Keratinocyte (primary cell): ENCODE data around the gene SLC13A3.

Experiments used
- EZH2 ChIP-seq: IDR thresholded peaks from one replicate; pipeline ENCODE4 v1.6.1; 2012; ENCODE audit warnings: inconsistent platforms, mild to moderate bottlenecking, low read length, moderate library complexity
- TF ChIP-seq, protein P1 (sequence below), 3 experiments: IDR thresholded peaks in 1 of 3; conservative IDR thresholded peaks in 1 of 3; optimal IDR thresholded peaks in 1 of 3; 2 replicates in 2 of 3; 3 replicates in 1 of 3; pipeline versions ENCODE3 to v1.5.1; 2011; ENCODE audit warnings: low read length in 3 of 3, mild to moderate bottlenecking in 3 of 3, moderate library complexity in 2 of 3, control low read depth in 1 of 3, inconsistent platforms in 1 of 3; ENCODE audit not compliant: insufficient read depth in 2 of 3; ENCODE audit errors: extremely low read depth in 1 of 3

DNA sequence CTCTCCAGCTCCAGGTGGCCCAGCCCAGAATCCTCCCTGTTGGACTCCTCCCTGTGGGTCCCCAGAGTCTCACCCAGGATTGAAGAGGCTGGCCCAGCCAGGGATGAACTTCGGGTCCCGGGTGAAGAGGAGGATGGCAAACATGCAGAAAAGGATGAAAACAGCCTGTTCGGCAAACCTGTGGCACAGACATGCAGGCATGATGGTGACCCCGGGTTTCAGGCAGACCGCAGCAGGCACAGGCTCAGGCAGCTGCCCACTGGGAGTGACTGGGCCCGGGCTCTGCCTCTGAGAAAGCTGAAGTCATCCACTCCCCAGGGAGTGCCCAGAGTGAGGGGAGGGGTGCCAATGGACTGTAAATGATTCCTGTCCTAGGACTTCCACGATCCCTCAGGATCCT, 63.3 kb downstream of the SLC13A3 start:
- TF ChIP-seq, protein P1, sequence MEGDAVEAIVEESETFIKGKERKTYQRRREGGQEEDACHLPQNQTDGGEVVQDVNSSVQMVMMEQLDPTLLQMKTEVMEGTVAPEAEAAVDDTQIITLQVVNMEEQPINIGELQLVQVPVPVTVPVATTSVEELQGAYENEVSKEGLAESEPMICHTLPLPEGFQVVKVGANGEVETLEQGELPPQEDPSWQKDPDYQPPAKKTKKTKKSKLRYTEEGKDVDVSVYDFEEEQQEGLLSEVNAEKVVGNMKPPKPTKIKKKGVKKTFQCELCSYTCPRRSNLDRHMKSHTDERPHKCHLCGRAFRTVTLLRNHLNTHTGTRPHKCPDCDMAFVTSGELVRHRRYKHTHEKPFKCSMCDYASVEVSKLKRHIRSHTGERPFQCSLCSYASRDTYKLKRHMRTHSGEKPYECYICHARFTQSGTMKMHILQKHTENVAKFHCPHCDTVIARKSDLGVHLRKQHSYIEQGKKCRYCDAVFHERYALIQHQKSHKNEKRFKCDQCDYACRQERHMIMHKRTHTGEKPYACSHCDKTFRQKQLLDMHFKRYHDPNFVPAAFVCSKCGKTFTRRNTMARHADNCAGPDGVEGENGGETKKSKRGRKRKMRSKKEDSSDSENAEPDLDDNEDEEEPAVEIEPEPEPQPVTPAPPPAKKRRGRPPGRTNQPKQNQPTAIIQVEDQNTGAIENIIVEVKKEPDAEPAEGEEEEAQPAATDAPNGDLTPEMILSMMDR (optimal IDR thresholded peaks at IDR 0.05 in 1 of 3, IDR thresholded peaks at IDR 0.05 in 1 of 3, conservative IDR thresholded peaks at IDR 0.05 in 1 of 3; ENCODE audit: extremely low read depth in 1 of 3, insufficient read depth in 2 of 3, low read length in 3 of 3): no peak
- no peak for TF ChIP-seq EZH2
